ENCODE data around the gene CDH10. TPM values are rescaled to one million over a fixed set of nuclear protein-coding genes. Genes with fewer than 3 reads are reported as not detected.

CDH10 gene
- total RNA-seq, 1 donor = 2.2 TPM

DNA sequence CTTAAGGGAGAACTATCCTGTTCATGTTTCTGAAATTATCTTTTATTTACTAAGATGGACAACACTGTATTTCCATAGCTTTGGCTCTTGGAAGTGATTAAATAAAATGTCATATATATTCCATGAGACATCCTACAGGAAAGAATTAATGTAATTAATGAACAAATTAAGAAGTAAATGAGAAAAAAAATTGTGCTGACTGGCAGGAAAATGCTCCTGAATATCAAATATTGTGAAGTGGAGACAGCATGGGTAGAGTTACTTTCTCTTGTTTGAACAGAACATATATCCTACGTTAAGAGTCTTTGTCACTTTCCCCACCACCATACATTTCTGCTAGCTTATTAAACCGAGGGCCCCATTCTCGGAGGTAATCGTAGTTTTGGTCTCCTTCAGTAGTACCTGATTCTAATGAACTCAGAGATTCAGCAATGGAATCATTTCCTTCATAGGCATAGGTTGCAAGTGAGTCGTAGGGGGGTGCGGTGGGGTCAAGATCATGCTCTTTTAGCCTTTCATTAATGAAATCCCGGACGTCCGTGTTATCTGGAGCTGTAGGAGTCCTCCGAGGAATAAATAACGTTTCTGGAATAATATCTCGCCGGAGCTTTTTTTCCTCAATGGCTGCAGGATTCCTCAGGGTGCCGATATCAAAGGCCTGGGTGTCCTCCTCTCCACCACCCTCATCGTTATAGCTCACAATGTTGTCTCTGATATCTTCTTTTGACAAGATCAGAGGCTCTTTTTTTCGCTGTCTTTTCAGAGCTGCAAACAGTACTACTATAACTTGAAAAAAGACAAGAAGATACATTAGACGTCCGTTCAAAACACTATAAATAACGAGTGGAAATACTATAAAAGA, 157.2 kb downstream of the CDH10 start:
- H3K4me3 ChIP-seq (ENCODE audit: low read depth, low read length) = no peak overlapping the region
- no peak for DNase-seq (ENCODE audit: low read depth)
- TF ChIP-seq, protein P1, sequence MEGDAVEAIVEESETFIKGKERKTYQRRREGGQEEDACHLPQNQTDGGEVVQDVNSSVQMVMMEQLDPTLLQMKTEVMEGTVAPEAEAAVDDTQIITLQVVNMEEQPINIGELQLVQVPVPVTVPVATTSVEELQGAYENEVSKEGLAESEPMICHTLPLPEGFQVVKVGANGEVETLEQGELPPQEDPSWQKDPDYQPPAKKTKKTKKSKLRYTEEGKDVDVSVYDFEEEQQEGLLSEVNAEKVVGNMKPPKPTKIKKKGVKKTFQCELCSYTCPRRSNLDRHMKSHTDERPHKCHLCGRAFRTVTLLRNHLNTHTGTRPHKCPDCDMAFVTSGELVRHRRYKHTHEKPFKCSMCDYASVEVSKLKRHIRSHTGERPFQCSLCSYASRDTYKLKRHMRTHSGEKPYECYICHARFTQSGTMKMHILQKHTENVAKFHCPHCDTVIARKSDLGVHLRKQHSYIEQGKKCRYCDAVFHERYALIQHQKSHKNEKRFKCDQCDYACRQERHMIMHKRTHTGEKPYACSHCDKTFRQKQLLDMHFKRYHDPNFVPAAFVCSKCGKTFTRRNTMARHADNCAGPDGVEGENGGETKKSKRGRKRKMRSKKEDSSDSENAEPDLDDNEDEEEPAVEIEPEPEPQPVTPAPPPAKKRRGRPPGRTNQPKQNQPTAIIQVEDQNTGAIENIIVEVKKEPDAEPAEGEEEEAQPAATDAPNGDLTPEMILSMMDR (IDR thresholded peaks at IDR 0.05; ENCODE audit: insufficient read depth, low read depth, low read length) = no peak

DNA sequence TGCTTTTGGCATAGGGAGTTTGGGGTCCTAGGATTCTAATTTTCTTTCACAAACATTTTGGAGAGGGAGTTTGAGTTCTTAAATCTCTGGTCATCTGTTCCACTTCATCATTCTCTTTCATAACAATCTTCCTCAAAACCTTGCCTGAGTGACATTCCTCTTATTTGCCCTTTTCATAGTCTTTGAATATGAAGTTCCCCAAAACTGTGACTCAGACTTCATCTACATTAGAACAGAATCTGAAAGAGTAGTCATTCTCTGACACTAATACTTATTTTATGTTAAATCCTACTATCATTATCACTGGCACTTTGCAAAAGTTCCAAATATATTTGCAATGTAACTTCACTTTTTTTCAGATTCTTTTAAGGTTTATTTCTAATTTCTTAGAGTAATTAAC, 163.8 kb downstream of the CDH10 start:
- TF ChIP-seq, protein P1 (IDR thresholded peaks at IDR 0.05; ENCODE audit: insufficient read depth, low read depth, low read length) = no peak
- DNase-seq (ENCODE audit: low read depth) = no peak
- H3K4me3 ChIP-seq (ENCODE audit: low read depth, low read length) = no peak overlapping the region

DNA sequence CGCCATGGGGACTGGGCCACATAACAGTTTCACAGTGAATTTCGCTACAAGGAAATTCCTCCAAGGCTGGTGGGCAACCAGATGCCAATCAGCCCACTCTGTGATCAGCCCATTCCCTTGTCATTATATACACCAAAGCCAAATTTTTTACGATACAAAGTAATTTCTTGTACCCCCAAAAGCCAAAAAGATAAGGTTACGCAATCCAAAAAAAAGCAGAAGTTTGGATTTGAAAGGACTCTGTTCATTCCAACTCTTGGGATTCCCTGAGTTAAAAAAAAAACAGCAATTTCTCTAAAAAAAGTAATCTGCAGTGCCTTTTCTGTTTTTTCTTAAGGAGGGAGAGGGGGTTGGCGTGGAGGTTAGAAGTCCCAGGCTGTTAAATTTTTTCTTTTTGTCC, 166.8 kb downstream of the CDH10 start:
- no peak for DNase-seq (ENCODE audit: low read depth)
- TF ChIP-seq, protein P1 (IDR thresholded peaks at IDR 0.05; ENCODE audit: insufficient read depth, low read depth, low read length) = no peak
- H3K4me3 ChIP-seq (ENCODE audit: low read depth, low read length) = no peak overlapping the region

DNA sequence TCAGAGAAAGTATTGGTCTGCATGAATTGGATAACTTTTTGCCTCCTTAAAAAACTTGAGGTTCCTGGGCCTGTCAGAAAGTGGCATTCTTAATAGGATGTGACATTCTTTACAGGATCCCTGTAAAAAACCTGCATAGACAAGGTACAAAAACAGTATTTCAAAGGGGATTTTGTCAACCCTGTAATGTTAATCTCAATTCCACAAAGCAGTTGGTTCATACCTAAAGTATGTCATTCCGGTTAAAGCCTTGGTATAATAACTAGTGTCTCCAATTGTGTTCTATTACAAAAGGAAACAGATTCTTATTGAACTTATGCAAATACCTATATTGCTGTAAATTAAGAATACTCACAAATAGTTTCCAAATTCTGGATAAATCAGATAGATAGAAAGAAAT, 169.7 kb downstream of the CDH10 start:
- no peak for DNase-seq (ENCODE audit: low read depth)
- H3K4me3 ChIP-seq (ENCODE audit: low read depth, low read length) = no peak overlapping the region
- TF ChIP-seq, protein P1 (IDR thresholded peaks at IDR 0.05; ENCODE audit: insufficient read depth, low read depth, low read length) = no peak

DNA sequence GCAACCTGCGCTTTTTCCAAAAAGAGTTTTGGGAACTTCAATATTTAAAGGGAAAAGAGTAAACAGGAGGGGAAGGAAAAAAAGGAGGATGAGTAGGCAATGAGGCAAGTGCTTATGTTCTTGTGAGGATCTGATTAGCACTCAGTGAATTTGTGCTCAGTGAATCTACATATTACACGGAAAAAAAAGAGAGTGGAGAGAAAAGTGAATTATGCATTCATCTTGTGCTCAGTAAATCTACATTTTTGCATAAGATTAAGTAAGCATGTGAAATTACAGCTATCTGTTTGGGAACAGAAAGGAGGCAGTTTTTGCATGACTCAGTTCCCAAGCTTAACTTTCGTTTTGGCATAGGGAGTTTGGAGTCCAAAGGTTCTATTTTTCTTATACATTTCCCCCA, 170.1 kb downstream of the CDH10 start:
- DNase-seq (ENCODE audit: low read depth) = no peak
- TF ChIP-seq, protein P1 (IDR thresholded peaks at IDR 0.05; ENCODE audit: insufficient read depth, low read depth, low read length) = no peak
- H3K4me3 ChIP-seq (ENCODE audit: low read depth, low read length) = no peak overlapping the region

DNA sequence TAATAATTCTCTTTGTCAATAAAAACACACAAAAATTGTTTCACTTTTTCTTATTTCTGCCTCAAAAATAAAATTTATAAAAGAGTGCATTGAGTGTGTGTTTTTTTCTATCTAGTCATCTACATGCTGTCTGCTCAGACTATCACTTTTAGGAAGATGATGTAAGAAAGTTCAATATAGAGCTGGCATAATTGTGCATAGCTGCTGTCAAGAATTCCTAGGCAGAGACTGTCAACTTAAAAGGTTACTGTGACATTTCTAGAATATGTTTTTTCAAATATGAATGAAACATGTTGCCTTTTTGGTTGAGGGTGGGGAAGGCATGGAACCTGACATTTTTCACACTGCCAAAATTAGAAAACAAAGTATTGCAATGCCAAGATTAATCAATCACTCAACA, 172.3 kb downstream of the CDH10 start:
- no peak for DNase-seq (ENCODE audit: low read depth)
- no peak overlapping the region for H3K4me3 ChIP-seq (ENCODE audit: low read depth, low read length)
- TF ChIP-seq, protein P1 (IDR thresholded peaks at IDR 0.05; ENCODE audit: insufficient read depth, low read depth, low read length) = no peak
